GM12872 (cell line): ENCODE measurements around the gene CCDC116.

Source experiments
- CTCF ChIP-seq: IDR thresholded peaks from 3 replicates; pipeline ENCODE4 v1.5.1; 2011; ENCODE audit warnings: low read depth, mild to moderate bottlenecking, low read length, moderate library complexity; ENCODE audit not compliant: insufficient read depth

CCDC116 gene

GRCh38 chr22:21659864-21660525 is 27.4 kb downstream of the CCDC116 start:
- TF ChIP-seq CTCF: no peak

- no peak for TF ChIP-seq CTCF
Observed at GRCh38 chr22:21660904-21661303, 28.3 kb downstream of the CCDC116 start.

GRCh38 chr22:21661991-21662390 is 29.4 kb downstream of the CCDC116 start:
- no peak for TF ChIP-seq CTCF

- TF ChIP-seq CTCF: no peak
Observed at GRCh38 chr22:21663738-21664137, 31.2 kb downstream of the CCDC116 start.

GRCh38 chr22:21665047-21665851 is 32.7 kb downstream of the CCDC116 start:
- TF ChIP-seq CTCF: no peak

- no peak for TF ChIP-seq CTCF
Observed at GRCh38 chr22:21666786-21667185, 34.2 kb downstream of the CCDC116 start.

- TF ChIP-seq CTCF: no peak
Observed at GRCh38 chr22:21669026-21669425, 36.5 kb downstream of the CCDC116 start.
